ENCODE measurements around the gene CABP1.

DNA sequence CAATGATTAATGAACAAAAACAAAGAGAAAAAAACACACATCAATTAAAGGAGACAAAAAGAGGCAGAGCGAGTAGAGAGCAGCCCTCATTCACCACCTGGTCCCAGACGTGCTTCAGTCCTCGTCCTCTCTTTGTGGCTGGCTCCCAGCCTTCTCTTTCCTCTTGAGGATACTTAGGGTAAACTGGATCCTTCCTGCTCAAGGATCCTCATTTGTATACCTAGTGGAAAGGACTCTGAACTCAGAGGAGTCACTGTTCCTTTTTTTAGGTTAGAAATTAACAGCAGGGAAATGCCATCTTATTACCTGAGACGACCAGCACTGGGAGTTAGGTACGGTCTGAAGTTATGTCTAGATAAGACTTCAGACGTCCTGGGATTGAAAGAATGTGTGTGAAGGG, 56.2 kb downstream of the CABP1 start:
- TF ChIP-seq CTCF (IDR thresholded peaks at IDR 0.05 in 4 of 5, conservative IDR thresholded peaks at IDR 0.05 in 1 of 5) (no peak), POLR2A (IDR thresholded peaks at IDR 0.05) (no peak)

All from gastrocnemius medialis (tissue), 4 donors.